WERI-Rb-1 (cell line): ENCODE measurements around the gene ITPR2.

Experiments used
- DNase-seq: peaks from one replicate; pipeline ENCODE4 v3.0.0-alpha.2; 2020
- H3K27ac ChIP-seq: fragments of 250-450 bp; sonication (Bioruptor Pico); 2 replicates; pipeline ENCODE4 v1.5.1; 2020; ENCODE audit warnings: mild to moderate bottlenecking, moderate library complexity
- H3K27me3 ChIP-seq: fragments of 250-450 bp; sonication (Bioruptor Pico); 2 replicates; pipeline ENCODE4 v1.5.1; 2021; ENCODE audit warnings: mild to moderate bottlenecking, low read depth, moderate library complexity; ENCODE audit not compliant: insufficient read depth, severe bottlenecking
- H3K36me3 ChIP-seq: fragments of 250-450 bp; sonication (Bioruptor Pico); 2 replicates; pipeline ENCODE4 v1.5.1; 2020; ENCODE audit warnings: mild to moderate bottlenecking, moderate library complexity
- H3K4me3 ChIP-seq: 2 replicates; pipeline ENCODE4 v1.5.1; 2011; ENCODE audit warnings: low read depth, mild to moderate bottlenecking, control low read depth, low read length
- H3K9me3 ChIP-seq: fragments of 250-450 bp; sonication (Bioruptor Pico); 2 replicates; pipeline ENCODE4 v1.5.1; 2021; ENCODE audit warnings: mild to moderate bottlenecking, moderate library complexity; ENCODE audit not compliant: severe bottlenecking
- CTCF ChIP-seq: IDR thresholded peaks from 2 replicates; pipeline ENCODE4 v1.5.1; 2011; ENCODE audit warnings: low read depth, mild to moderate bottlenecking, control low read depth, inconsistent platforms, low read length

ITPR2 gene

GRCh38 chr12:26832822-26833742 lies at the start of gene ITPR2:
TSS of gene ITPR2 (minus strand) at chr12:26833194. CDS start at chr12:26832781, 413 bp downstream.
- H3K27ac ChIP-seq, result peak within 1 kb of the TSS; percentile 87

GRCh38 chr12:26880625-26881024 lies 47.6 kb upstream of the ITPR2 start:
- H3K27ac ChIP-seq, result no peak overlapping the region
- no peaks in the 10 kb centered on the region for H3K27me3 ChIP-seq
- TF ChIP-seq CTCF, result no peak
- H3K36me3 ChIP-seq, result no peaks in the 10 kb centered on the region
- no peak overlapping the region for H3K4me3 ChIP-seq
- no peaks in the 10 kb centered on the region for H3K9me3 ChIP-seq
- DNase-seq, result no peak

More at GRCh38 chr12:26832822-26833742, at the start of gene ITPR2:
- peak; percentile 96 for DNase-seq
- 0 out of 2 replicates have a peak, but pooled peaks have one; percentile 32 for TF ChIP-seq CTCF
- Histone ChIP-seq H3K4me3 (peak within 1 kb of the TSS; percentile 73), H3K27me3 (no peaks in the 10 kb centered on the region), H3K9me3 (peaks cover under 1% of the 10 kb centered on the region), H3K36me3 (no peaks in the 10 kb centered on the region)

DNA sequence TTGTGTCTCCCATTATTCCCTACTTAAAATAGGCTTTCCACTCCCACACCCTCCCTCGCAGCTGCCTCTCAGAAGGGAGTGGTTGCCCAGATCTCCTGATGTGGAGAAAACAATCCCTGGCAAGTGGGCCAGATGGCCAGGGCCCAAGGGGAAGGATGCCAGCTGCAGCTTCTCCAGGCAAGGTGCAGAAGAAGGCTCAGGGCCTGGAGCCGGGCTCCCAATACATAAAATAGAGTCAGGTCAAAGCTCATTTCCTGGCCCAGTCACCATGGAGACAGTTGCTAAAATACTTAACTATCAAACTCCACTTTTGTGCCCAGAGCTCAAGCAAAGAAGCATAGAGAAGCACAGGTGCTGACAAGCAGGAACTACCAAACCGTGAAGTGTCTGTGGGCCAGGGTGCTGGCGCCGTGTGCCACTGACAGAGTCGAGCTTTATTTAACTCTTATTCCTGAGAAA lies 45.7 kb upstream of the ITPR2 start:
- Histone ChIP-seq H3K27me3 (no peaks in the 10 kb centered on the region), H3K27ac (no peak overlapping the region), H3K36me3 (no peaks in the 10 kb centered on the region), H3K4me3 (no peak overlapping the region), H3K9me3 (no peaks in the 10 kb centered on the region)
- DNase-seq, result peak; percentile 29
- no peak for TF ChIP-seq CTCF

- DNase-seq, result no peak
- Histone ChIP-seq H3K4me3 (no peak overlapping the region), H3K27ac (no peak overlapping the region), H3K9me3 (no peaks in the 10 kb centered on the region), H3K27me3 (no peaks in the 10 kb centered on the region), H3K36me3 (no peaks in the 10 kb centered on the region)
- no peak for TF ChIP-seq CTCF
Measured at GRCh38 chr12:26874501-26875296, 41.7 kb upstream of the ITPR2 start.

GRCh38 chr12:26872625-26873024 lies 39.6 kb upstream of the ITPR2 start:
- Histone ChIP-seq H3K27me3 (no peaks in the 10 kb centered on the region), H3K36me3 (no peaks in the 10 kb centered on the region), H3K9me3 (no peaks in the 10 kb centered on the region), H3K27ac (no peak overlapping the region), H3K4me3 (no peak overlapping the region)
- no peak for DNase-seq
- TF ChIP-seq CTCF, result no peak
